WTC11 (cell line): ENCODE data around the gene C1orf87.

ENCODE experiments used
- CTCF ChIP-seq: fragments of 200-600 bp; IDR thresholded peaks from 2 replicates; pipeline ENCODE4 v1.8.0; 2022; ENCODE audit warnings: antibody characterized with exemption
- E2F5 ChIP-seq: sonication (generic); formaldehyde crosslinking; IDR thresholded peaks from 2 replicates; pipeline ENCODE4 v1.8.1; 2022; ENCODE audit warnings: mild to moderate bottlenecking, moderate library complexity, missing genetic modification reagents
- MYBL2 ChIP-seq: sonication (generic); formaldehyde crosslinking; IDR thresholded peaks from 2 replicates; pipeline ENCODE4 v1.8.1; 2023; ENCODE audit warnings: mild to moderate bottlenecking, moderate library complexity, missing genetic modification reagents
- NFATC4 ChIP-seq: fragments of 250-450 bp; sonication (Bioruptor Pico); IDR thresholded peaks from 2 replicates; pipeline ENCODE4 v1.9.0; 2021; ENCODE audit warnings: mild to moderate bottlenecking
- OVOL2 ChIP-seq: fragments of 250-450 bp; sonication (Bioruptor Pico); IDR thresholded peaks from 2 replicates; pipeline ENCODE4 v1.9.0; 2021; ENCODE audit warnings: mild to moderate bottlenecking, borderline replicate concordance
- SP1 ChIP-seq: sonication (generic); formaldehyde crosslinking; conservative IDR thresholded peaks from 2 replicates; pipeline ENCODE4 v1.8.1; 2022; ENCODE audit warnings: missing genetic modification reagents
- TCF7 ChIP-seq: sonication (generic); formaldehyde crosslinking; IDR thresholded peaks from 2 replicates; pipeline ENCODE4 v1.8.0; 2022; ENCODE audit warnings: mild to moderate bottlenecking, low read depth, missing genetic modification reagents, moderate library complexity
- TEAD4 ChIP-seq: sonication (generic); formaldehyde crosslinking; IDR thresholded peaks from 2 replicates; pipeline ENCODE4 v1.8.0; 2022; ENCODE audit warnings: mild to moderate bottlenecking, missing genetic modification reagents
- ZBTB43 ChIP-seq: sonication (generic); formaldehyde crosslinking; IDR thresholded peaks from 2 replicates; pipeline ENCODE4 v1.8.1; 2023; ENCODE audit warnings: mild to moderate bottlenecking, missing genetic modification reagents
- ZNF121 ChIP-seq: sonication (generic); formaldehyde crosslinking; IDR thresholded peaks from 2 replicates; pipeline ENCODE4 v1.8.0; 2023; ENCODE audit warnings: missing genetic modification reagents
- ZNF512 ChIP-seq: sonication (generic); formaldehyde crosslinking; IDR thresholded peaks from 2 replicates; pipeline ENCODE4 v1.8.1; 2022; ENCODE audit warnings: missing genetic modification reagents, borderline replicate concordance
- TF ChIP-seq, protein P1 (sequence below): sonication (generic); formaldehyde crosslinking; IDR thresholded peaks from 2 replicates; pipeline ENCODE4 v1.8.0; 2022; ENCODE audit warnings: mild to moderate bottlenecking, missing genetic modification reagents
- TF ChIP-seq, protein P2 (sequence below): fragments of 250-450 bp; sonication (Bioruptor Pico); IDR thresholded peaks from 2 replicates; pipeline ENCODE4 v1.8.0; 2021; ENCODE audit warnings: mild to moderate bottlenecking

GRCh38 chr1:59972216-59972927 is 101.2 kb downstream of the C1orf87 start:
- TF ChIP-seq, protein P1, sequence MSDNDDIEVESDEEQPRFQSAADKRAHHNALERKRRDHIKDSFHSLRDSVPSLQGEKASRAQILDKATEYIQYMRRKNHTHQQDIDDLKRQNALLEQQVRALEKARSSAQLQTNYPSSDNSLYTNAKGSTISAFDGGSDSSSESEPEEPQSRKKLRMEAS (CRISPR knock-in tag): no peak
- no peak for TF ChIP-seq CTCF
- no peak for TF ChIP-seq ZNF121
- TF ChIP-seq TEAD4 (CRISPR knock-in tag): no peak
- TF ChIP-seq MYBL2: no peak
- TF ChIP-seq SP1 (CRISPR knock-in tag): no peak
- no peak for TF ChIP-seq ZBTB43 (CRISPR knock-in tag)
- TF ChIP-seq, protein P2, sequence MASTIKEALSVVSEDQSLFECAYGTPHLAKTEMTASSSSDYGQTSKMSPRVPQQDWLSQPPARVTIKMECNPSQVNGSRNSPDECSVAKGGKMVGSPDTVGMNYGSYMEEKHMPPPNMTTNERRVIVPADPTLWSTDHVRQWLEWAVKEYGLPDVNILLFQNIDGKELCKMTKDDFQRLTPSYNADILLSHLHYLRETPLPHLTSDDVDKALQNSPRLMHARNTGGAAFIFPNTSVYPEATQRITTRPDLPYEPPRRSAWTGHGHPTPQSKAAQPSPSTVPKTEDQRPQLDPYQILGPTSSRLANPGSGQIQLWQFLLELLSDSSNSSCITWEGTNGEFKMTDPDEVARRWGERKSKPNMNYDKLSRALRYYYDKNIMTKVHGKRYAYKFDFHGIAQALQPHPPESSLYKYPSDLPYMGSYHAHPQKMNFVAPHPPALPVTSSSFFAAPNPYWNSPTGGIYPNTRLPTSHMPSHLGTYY (CRISPR knock-in tag): no peak
- TF ChIP-seq TCF7 (CRISPR knock-in tag): no peak
- TF ChIP-seq OVOL2: no peak
- TF ChIP-seq ZNF512 (CRISPR knock-in tag): no peak
- TF ChIP-seq E2F5 (CRISPR knock-in tag): no peak
- TF ChIP-seq NFATC4: no peak
